ENCODE results near the gene HIP1R. TPM values are rescaled to one million over a fixed set of nuclear protein-coding genes. Genes with fewer than 3 reads are reported as not detected.
"Not testable (repeated sequence)": the region's sequence is repeated elsewhere in the genome, so short reads cannot be mapped to it uniquely, and the experiment has no call there.

HIP1R gene
- total RNA-seq, 1 donor from 2014 or later: 10.0 TPM

DNA sequence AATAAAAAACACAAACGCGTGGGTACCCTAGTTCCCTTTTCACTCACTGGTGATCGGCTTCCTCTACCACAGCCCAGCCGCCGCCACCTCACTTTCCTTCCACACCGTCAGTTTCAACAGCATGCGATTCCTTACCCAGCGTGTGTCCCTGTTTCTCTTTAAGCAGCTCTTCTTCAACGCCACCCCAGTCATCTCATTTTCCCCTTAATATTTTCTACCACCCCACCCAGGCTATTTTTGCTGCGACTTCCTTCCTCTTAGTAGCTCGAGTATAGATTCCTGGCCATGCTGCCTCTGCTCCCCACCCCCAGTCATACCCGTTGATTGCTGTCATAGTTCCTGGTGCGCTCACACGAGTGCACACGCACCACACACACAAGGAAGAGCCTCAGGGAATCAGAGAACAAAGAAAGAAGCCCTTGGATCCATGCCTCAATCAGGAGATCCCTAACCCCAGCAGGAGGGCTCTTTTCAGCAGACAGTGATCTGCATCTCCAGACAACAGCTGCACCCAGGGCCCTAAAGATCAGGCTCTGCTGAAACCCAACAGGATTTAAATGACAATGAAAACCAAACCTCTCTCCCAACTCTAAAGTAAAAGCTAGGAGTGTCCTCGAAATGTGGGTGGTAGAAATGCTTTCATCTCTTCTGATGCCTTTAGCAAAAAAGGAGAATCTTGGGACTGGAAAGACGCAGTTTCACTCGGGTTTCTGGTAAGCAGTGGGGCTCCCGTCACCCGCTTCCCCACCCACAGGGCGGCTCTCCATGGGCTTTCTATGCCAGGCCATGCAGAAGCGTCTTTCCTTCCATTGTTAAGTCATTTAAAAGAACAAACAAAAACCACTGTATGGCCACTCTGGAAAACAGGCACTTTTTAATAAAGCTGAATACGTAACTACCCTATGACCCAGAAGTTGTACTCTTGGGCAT, 36.9 kb downstream of the HIP1R start:
- DNase-seq (ENCODE audit: low read depth): peak; percentile 92

DNA sequence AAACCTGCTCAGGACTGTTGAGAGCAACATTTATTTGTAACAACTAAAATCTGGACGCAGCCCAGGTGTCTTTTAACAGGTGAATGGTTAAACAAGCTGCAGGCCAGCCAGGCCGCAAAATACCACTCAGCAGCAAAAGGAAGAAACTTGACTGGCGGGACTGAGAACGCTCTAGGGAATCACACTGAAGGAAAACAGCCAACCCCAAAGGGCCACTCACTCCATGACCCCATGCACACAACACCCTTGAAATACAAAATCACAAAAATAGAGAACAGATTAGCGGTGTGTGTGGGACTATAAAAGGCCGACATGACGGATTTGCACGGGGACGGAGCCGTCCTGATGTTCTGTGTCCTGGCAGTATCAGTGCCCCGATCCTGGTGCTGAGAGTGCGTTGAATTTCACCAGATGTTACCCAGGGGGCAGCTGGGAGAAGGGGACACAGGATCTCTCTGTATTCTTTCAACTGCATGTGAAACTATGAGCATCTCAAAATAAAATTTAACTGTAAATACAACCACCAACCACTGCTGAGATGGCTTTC, 37.6 kb downstream of the HIP1R start:
- no peak for DNase-seq (ENCODE audit: low read depth)

DNA sequence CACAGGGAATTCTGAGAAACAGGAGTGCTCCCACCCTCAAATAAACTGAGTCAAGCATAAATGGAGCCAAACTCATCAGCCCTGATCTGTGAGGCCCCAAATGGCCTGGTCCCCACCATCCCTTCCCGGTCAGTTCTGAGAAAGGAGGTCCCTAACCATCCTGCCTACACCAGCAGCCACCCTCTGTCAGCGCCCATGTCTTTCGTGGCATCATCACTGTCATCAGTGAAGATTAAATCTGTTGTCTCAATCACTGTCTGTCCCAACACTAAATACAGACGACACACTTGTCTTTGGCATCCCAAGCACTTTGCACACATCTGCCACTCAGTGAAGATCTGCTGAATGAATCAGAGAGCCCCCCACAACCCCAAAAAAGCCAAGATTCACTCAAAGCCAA, 38.3 kb downstream of the HIP1R start:
- DNase-seq (ENCODE audit: low read depth): no peak

DNA sequence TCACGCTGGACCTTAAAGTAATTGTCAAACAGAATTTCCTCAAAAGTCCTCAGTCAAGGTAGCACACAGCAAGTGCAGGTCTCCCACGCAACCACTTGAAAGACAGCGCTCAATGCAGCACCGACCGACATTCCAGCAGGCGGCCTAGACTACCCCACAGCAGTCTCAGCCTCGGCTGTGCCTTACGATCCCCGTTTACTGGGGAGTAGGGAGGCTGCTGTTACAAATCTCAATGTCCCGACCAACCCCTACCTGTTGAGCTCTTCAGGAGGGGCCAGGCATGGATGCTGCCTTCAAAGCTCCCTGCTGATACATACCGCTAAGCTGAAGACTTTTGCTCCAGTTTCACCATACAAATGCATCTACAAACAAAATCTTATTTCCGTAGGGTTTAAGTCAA, 38.8 kb downstream of the HIP1R start:
- no peak for DNase-seq (ENCODE audit: low read depth)

- no peak for DNase-seq (ENCODE audit: low read depth)
These were observed 40.4 kb downstream of the HIP1R start for GRCh38 chr12:122875590-122876220.

GRCh38 chr12:122876281-122876680, 41.0 kb downstream of the HIP1R start:
- not testable (repeated sequence) for DNase-seq (ENCODE audit: low read depth)

GRCh38 chr12:122876731-122877130, 41.5 kb downstream of the HIP1R start:
- peak; percentile 61 for DNase-seq (ENCODE audit: low read depth)

DNA sequence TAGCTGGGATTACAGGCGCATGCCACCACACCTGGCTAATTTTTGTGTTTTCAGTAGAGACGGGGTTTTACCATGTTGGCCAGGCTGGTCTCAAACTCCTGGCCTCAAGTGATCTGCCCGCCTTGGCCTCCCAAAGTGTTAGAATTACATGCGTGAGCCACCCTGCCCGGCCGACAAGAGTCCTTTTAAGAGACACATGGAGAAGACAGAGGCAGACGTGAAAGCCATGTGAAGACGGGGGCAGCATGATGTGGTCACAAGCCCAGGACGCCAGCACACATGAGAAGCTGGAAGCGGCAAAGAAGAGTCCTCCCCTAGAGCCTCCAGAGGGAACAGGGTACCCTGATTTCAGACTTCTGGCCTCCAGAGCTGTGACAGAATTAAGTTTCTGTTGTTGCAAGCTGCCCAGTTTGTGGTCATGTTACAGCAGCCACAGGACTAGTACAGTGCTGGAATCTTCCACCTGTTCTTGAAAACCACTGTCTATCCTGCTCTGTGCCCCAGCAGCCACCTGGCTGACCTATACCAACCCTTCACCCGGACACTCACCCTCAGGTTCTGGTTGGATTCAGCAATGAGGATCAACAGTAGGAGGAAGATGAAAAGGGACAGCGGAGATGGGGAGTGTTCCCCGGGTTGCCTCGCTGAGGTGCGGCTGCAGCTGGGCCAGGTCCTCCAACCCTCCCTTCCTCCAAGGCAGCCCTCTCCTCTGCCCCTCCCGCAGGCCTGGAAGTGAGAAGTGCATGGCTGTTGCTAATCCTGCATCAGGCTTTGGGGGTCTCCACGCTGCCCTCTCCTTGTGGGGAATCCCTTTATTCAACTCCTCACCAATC, 43.7 kb downstream of the HIP1R start:
- peak; percentile 90 for DNase-seq (ENCODE audit: low read depth)

- DNase-seq (ENCODE audit: low read depth): no peak
These were observed 45.0 kb downstream of the HIP1R start for GRCh38 chr12:122880155-122880667.

DNA sequence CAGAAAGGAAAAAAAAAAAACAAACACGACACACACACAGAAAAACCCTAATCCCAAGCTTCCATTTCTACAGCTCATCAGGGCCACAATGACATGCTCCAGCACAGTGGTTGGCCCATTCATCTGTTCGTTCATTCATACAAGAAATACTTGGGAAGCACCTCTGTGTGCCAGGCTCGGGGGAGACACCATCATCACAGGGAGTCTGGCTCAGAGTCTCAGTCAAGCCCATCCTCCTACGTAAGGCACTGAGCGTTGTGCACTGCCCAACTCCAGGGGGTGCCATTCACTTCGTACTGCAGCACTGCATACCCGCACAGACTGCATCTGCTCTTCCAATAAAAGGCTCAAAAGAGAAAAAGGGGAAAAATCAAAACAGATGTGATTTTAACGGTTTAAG, 45.4 kb downstream of the HIP1R start:
- DNase-seq (ENCODE audit: low read depth): no peak

DNA sequence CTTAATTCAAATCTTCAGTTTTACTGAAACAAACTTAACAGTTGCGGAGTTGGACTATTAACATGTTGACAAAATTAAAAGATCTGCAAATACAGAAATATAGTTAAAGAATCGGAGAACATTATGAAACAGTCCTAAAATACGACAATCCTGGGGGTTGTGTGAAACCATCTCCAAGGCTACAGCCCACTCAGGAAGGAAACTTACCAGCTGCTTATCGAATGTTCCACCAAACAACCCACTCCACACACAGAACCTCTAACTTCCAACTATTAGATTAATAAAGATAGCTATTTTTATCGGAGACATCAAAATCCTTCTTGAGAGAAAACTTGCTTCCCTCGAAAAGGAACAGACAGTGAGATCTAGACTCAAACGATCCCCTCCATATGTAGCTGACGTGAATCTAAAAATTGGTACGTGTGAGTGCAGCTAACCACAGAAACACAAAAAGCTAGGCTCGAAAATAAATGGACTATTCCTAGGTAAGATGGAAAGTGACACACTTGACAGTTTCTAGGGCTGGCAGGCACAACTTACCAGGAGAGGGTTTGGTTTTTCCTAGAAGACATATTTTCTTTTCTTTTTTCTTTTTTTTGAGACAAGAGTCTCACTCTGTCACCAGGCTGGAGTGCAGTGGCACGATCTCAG, 47.8 kb downstream of the HIP1R start:
- no peak for DNase-seq (ENCODE audit: low read depth)

DNA sequence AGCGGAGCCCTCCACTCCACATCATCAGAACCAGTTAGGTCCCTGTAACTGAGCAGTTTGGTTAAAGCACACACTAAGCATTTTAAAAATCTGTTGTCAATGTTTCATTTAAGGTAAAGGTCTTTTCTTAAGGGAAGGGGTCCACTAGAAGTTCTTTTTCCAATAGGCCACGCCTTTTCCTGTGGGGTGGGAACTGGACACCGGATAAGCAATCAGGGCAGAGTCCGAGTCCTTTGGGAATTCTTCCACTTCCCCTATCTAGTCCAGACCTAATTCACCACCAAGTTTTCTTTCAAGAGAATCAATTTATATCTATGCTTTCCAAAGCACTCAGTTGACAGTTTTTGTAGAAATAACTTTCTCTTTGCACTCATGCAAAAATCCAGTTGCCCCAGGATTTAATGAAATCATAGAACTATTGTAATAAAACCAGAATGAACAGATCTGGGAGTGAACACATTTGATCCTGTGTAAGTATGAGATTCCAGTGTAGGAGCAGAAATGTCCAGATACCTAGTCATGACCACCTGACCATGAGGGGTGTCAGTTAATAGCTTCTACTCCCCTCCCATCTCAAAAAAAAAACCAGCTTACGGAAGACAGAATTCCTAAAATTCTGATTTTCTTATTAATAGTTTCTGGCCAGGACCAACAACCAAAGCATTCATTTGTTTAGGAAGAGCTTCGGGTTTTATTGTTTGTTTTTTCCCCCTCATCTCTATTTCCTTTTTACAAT, 49.0 kb downstream of the HIP1R start:
- DNase-seq (ENCODE audit: low read depth): no peak

GRCh38 chr12:122884860-122885259, 49.6 kb downstream of the HIP1R start:
- DNase-seq (ENCODE audit: low read depth): no peak

DNA sequence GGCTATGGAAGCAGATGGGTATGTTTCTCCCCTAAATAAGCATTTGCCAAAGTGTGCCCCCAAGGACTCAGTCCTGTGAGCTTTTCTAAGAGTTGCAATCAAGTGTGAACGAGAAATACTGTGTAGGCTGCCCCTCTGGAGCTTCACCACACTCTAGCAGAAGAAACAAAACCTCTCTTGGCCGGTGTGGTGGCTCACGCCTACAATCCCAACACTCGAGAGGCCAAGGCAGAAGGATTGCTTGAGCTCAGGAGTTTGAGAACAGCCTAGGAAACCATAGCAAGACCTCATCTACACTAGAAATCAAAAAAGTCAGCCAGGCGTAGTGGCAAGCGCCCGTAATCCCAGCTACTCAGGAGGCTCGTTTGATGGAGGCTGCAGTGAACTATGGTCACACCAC, 50.9 kb downstream of the HIP1R start:
- DNase-seq (ENCODE audit: low read depth): no peak

- DNase-seq (ENCODE audit: low read depth): peak; percentile 58
These were observed 51.9 kb downstream of the HIP1R start for GRCh38 chr12:122886851-122887818.

GRCh38 chr12:122887819-122888212, 52.6 kb downstream of the HIP1R start:
- DNase-seq (ENCODE audit: low read depth): no peak

DNA sequence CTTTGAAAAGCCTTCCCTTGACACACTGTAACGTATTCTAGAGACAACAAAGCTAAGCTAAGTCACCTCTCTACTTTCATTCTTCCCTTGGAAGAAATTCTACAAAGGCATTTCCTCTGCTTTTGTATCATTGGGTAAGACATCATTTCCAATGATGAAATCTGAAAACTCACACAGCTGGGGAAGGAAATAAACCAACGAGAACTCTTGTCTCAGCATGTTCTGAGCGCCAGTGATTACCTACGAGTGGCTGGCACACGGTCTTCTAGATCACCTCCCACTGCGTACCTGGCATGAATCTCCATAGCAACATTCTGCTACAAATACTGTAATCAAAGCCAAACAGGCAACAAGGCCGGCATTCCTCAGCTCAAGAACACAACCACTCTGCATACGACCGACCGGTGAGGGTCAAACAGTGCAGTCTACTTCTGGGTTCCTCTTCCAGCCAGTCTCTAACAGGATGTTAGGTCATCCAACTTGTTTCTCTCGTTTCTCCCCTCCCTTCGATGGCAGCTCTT, 53.0 kb downstream of the HIP1R start:
- no peak for DNase-seq (ENCODE audit: low read depth)

DNA sequence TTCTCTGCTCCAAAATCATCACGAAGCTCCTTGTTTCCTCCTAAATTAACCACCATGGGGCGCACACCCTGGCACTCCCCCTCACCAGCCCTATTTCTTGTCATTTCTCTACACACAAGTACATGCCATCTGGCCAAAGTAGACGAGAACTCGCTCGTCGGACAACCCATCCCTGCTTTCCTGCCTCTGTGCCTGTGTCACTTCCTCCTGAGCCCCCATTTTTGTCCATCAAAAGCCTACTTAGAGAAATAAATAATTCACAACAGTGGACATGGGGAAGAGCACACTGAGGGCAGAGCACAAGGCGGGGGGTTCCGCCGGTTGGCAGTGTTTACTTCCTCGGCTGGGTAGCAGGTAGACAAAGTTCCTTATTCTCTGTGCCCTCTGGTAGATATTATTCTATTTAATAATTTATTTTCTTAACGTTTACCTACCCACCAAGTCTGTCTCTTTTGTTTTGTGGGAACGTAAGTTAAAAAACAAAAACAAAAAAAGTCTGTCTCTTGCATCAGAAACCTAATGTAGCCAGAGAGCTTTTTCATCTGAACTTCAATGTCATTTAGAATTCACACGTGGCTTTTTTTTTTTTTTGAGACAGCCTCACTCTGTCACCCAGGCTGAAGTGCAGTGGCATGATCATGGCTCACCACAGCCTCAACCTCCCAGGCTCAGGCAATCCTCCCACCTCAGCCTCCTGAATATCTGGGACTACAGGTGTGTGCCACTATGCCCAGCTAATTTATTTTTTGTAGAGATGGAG, 54.7 kb downstream of the HIP1R start:
- no peak for DNase-seq (ENCODE audit: low read depth)

Measured in myocyte (in vitro differentiated cells).